C4-2B (cell line): ENCODE data around the gene MIER3.

Experiments used
- CTCF ChIP-seq: fragments of 450-650 bp; conservative IDR thresholded peaks from 2 replicates; pipeline ENCODE4 v1.5.1; 2017; ENCODE audit warnings: mild to moderate bottlenecking
- ZFX ChIP-seq: fragments of 450-650 bp; IDR thresholded peaks from 2 replicates; pipeline ENCODE4 v1.6.1; 2017

- TF ChIP-seq CTCF (no peak), ZFX (no peak)
Observed at GRCh38 chr5:56938858-56939257, 13.1 kb downstream of the MIER3 start.
